GM18499 (cell line): ENCODE results near the gene LAMTOR2.
"Not testable (repeated sequence)": the region's sequence is repeated elsewhere in the genome, so short reads cannot be mapped to it uniquely, and the experiment has no call there.

Experiments
- ATAC-seq: cut with Tn5 transposase; IDR thresholded peaks from one replicate; pipeline ENCODE4 v1.9.1; 2021; ENCODE audit warnings: moderate number of reproducible peaks; ENCODE audit not compliant: insufficient read depth, unreplicated experiment

Gene LAMTOR2

GRCh38 chr1:156054500-156055280 lies at the start of gene LAMTOR2:
Gene LAMTOR2 (plus strand): TSS chr1:156054782. CDS start chr1:156054890, 108 bp downstream.
- peak; percentile 66 for ATAC-seq

DNA sequence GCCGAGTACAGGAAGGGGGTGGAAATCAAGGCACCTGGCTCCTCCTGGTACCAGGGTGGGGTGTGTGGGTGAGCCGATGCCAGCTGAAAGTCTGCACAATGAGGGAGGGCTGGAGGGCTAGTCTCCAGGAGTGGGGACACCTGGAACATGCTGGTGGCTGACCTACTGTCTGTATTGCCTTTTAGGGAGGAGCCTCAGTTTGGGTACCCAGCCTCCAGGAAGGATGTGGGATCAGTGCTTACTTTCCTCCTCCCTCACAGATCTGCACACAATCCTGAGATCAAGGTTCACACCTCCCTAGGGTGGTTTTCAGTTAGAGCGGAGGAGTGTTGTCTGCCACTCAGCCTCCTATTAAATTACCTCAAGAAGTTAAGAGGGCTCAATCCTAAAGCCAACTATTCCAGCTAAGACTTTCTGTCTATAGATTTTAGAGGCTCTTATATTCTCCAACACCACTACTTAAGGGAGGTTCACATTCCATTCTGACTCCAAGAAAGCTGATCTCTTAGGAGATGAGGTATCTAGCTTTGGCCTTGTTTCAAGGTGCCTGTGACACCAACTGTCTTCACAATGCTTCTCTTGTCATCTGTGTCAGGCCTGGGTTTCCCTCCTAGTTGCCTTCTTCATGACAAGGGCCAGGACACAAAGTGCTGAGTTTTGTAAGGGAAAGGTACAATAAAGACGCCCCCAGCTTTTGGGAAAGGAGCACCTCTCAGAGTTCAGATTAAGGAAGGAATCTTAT lies 49.6 kb upstream of the LAMTOR2 start:
- ATAC-seq, result no peak

DNA sequence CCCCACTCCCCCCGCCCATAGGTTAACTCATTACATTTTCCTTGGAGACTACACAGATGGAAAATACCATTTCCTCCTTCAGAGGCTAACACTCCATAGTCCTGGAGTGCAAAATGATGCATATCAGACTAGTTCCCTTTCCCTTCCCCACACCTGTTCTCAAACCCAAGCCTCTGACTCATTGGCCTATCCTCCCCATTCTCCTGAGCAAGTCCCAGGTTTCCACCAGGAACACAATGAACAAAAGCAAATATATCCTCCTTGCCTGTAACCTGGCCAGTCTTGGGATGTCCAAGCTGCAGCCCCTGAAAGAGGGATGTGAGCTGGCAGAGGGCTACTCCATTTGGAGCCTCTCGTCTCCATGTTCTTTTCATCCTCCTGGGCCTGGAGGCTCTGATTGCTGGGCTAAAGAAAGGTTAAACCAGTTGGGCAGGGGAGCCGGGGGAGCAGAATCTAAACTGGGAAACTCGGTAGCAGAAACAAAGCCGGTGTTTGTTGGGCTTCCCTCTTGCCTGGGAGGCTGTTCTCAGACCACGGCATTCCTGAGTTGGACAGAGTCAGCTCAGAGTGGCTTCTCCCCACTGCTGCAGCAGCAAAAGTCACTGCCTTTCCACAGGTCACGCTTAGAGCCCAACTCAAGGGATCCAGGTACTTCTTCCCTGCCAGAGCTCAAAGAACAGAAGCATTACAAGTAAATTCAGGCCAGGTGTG lies 47.8 kb upstream of the LAMTOR2 start:
- ATAC-seq, result no peak

- no peak for ATAC-seq
Measured at GRCh38 chr1:156009404-156009803, 45.2 kb upstream of the LAMTOR2 start.

- peak; percentile 73 for ATAC-seq
Measured at GRCh38 chr1:156012051-156012817, 42.3 kb upstream of the LAMTOR2 start.

DNA sequence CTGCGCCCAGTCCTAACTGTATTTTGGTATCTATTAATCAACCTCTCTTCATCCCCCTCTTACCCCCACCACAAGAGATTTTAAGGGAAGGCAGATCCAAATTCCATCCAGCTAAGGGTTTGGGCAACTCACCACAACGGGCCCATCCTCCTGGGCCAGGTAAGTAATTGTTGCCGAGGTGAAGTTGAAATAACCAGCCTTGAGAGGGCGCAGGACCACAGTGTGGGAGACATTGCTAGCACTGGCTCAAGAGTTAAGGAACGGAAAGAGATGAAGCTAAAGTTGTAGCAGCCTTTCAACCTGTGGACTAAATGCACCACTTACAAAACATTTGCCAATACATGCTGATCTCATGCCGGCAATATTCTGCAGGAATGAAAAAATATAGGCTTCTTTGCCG lies 39.8 kb upstream of the LAMTOR2 start:
- ATAC-seq, result no peak

GRCh38 chr1:156019946-156020292 lies 34.7 kb upstream of the LAMTOR2 start:
- ATAC-seq, result no peak

DNA sequence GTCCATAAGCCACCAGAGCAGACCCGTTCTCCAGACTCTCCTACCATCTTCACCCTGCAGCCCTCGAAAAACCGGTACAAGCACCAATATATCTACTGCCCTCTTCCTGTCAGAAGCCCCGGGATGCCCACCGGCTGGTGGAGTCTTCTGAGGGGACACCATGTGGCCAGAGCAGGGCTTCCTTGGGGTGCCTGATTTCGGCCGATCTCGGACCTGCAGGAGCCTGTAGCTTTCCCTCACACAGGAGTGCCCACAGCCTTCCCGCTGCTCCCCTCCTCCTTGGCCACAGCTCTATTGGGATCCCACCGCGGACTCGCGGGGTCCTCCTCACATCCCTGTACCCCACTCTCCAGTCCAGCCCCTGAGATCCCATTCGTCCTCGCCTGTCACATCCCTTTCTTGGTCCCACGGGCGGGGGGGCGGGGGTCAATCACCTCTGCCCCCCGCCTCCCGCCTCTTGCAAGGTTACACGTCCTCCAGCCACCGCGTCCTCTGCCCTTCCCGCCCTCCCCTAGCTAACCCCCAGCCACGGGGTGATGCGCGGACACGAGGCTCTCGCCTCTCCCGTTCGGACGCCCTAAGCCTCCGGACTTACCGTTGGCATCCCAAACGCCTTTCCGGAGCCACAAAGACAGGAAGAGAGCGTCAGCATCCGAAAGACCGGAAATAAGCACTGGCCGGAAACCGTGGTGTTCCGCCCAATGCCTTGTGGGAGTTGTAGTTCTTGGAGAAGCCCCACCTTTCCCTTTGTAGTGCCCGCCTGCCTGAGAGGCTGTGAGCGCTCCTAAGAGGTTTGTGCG lies 34.1 kb upstream of the LAMTOR2 start, which contains the start of gene SSR2:
Gene SSR2 (minus strand): TSS at position 659 of the 800 bp plus-strand sequence. CDS start 784 bp downstream, outside the sequence.
- ATAC-seq, result peak; percentile 93

GRCh38 chr1:156021093-156021428 lies 33.5 kb upstream of the LAMTOR2 start:
- ATAC-seq, result no peak

GRCh38 chr1:156021954-156022353 lies 32.6 kb upstream of the LAMTOR2 start:
- ATAC-seq, result no peak

- no peak for ATAC-seq
Measured at GRCh38 chr1:156024801-156025200, 29.8 kb upstream of the LAMTOR2 start.

GRCh38 chr1:156025876-156026275 lies 28.7 kb upstream of the LAMTOR2 start:
- ATAC-seq, result no peak

DNA sequence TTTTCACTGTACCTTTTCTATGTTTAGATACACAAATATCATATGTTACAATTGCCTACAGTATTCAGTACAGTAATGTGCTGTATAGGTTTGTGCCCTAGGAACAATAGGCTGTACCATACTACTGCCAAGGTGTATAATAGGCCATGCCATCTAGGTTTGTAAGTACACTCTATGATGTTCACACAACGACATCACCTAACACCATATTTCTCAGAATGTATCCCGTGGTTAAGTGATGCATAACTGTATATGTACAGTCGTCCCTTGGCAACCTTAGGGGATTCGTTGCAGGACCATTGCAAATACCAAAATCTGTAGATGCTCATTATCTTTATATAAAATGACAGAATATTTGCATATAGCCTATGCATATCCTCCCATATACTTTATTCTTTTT lies 28.0 kb upstream of the LAMTOR2 start:
- ATAC-seq, result no peak

DNA sequence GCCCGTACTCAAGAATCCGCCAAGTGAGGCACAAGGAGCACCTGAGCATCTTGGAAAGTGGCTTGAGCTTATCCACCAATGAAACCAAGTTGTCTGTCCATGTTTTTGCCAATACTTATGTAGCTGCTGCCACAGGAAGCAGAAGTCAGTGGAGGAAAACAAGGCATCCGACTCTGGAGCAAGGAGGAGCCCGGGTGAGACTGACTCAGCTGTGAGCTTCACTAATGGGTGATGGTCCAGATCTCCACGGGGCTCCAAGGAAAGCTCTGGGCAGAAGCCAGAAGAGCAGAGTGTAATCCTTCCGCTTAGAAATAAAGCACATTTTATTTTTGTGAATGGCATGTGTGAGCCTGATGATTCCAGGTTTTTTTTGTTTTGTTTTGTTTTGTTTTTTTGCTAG lies 21.6 kb upstream of the LAMTOR2 start:
- no peak for ATAC-seq

DNA sequence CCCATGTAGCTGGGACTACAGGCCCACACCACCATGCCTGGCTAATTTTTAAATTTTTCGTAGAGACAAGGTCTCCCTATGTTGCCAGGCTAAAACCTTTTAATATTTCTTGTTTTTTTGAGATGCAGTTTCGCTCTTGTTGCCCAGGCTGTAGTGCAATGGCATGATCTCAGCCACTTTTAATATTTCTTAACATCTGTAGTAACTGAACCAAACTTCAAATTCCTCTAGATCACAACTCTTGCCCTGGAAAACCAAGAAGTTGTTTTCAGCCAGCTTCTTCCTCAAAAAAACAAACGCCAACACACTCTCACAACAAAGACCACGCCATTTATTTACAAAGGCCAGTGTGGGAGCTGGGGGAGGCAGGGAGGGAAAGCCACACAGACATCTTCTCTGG lies 19.6 kb upstream of the LAMTOR2 start:
- not testable (repeated sequence) for ATAC-seq

DNA sequence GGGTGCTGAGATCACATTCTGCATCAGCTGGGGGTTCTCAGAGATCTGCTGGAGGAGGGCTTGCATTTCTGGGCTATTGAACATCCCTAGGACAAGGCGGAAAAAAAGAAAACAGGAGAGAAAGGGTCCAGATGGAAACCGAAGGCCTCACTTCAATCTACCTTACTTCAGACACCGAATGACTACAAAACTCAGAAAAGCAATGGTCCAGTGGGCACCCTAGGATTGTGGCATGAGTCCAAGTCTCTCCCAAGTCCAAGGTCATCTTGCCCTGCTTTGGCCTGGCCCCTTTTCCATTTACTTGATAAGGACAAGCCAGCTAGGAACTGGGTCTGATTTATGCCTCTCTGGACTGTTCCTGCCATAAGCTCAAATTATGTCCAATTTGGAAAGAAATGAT lies 11.8 kb upstream of the LAMTOR2 start:
- no peak for ATAC-seq

GRCh38 chr1:156045076-156045475 lies 9.5 kb upstream of the LAMTOR2 start:
- ATAC-seq, result no peak

DNA sequence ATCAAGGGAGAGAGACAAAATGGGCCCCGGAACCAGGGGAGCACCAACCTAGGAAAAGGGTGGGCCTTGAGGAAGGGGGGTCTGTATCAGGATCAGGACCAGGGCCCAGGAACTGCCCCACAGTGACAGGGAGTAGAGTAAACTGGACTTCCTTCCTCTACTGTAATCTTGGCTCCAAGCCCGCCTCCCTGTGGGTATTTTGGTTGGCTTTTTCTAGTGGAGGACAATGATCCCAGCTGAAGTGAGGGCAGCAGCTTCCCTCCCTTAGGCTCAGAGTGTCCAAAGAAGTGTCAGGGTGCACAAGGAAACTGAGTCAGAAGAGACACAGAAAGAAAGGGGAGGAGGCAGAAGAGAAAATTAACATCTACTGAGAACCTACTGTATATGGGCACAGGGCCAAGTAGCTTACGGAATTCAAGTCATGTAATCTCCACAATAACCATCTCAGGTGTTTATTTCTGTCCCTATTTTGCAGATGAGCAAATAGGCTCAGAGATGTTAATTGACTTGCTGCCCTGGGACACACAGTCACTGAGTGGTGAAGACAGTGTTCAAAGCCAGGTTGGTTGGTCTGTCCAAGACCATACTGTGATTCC lies 5.8 kb upstream of the LAMTOR2 start:
- ATAC-seq, result no peak

GRCh38 chr1:156050376-156050775 lies 4.2 kb upstream of the LAMTOR2 start:
- no peak for ATAC-seq
